HCT116 (cell line): ENCODE measurements around the gene MAGI3. TPM values are rescaled to one million over a fixed set of nuclear protein-coding genes. Genes with fewer than 3 reads are reported as not detected.
A peak's percentile ranks its signal among the peaks of the same experiment; 100 is the strongest.

Experiments used
- ATAC-seq: fragments of 200-7000 bp; cut with Tn5 transposase; 2 replicates; pipeline ENCODE4 v1.9.1; 2020; ENCODE audit warnings: mild to moderate bottlenecking, moderate library complexity
- BruUV-seq: library from RNA; stranded (reverse); fragments of 400-500 nt; replicated peaks from 2 replicates; lab custom pipeline; 2021; lab: Mats Ljungman, UMichigan
- CTCF ChIA-PET: fragments of 300-600 bp; sonication (Branson Sonifier 250); formaldehyde crosslinking; loops from one replicate; lab custom pipeline; 2021; ENCODE audit warnings: antibody characterized with exemption; lab: Charles Lee
- POLR2A ChIA-PET: fragments of 300-600, 350-600 bp; sonication (Branson Sonifier 250); formaldehyde crosslinking; loops from one replicate; lab custom pipeline; 2021; ENCODE audit warnings: antibody characterized with exemption; lab: Charles Lee
- RAD21 ChIA-PET, 2 experiments: fragments of 300-600 bp; sonication (Branson Sonifier 250); formaldehyde crosslinking; loops; one replicate each; lab custom pipeline; 2023; ENCODE audit warnings: low total read pairs in 2 of 2; ENCODE audit not compliant: uncharacterized antibody in 2 of 2, unreplicated experiment in 2 of 2, low non-redundant PET in 1 of 2; lab: Charles Lee
- DNase-seq: peaks from one replicate; pipeline ENCODE4 v3.0.0-alpha.2; 2010; ENCODE audit warnings: low read depth, low spot score
- H2AFZ ChIP-seq: fragments of 200-600 bp; shearing (Covaris generic), sonication (generic); 2 replicates; pipeline ENCODE4 v1.6.1; 2017; ENCODE audit warnings: low read depth, mixed run types, mixed read lengths, antibody characterized with exemption, low read length; ENCODE audit not compliant: poor library complexity, severe bottlenecking
- H3K27ac ChIP-seq: 2 replicates; pipeline ENCODE4 v1.5.1; 2012; ENCODE audit warnings: low read depth, low read length
- H3K27me3 ChIP-seq: fragments of 200-600 bp; sonication (generic); 2 replicates; pipeline ENCODE4 v1.6.1; 2016; ENCODE audit warnings: mixed run types, low read length, mixed read lengths; ENCODE audit not compliant: insufficient read depth
- H3K36me3 ChIP-seq, 2 experiments: fragments of 200-500 bp in 1 of 2; fragments of 200-600 bp in 1 of 2; sonication (Bioruptor generic) in 1 of 2; sonication (generic) in 1 of 2; 2 replicates each; pipeline versions ENCODE4 v1.5.1 to v1.6.1; 2014 to 2016; ENCODE audit warnings: low read length in 2 of 2, inconsistent platforms in 1 of 2, mixed read lengths in 1 of 2, mixed run types in 1 of 2; ENCODE audit not compliant: insufficient read depth in 2 of 2, control insufficient read depth in 1 of 2
- H3K4me1 ChIP-seq, 2 experiments: fragments of 200-600 bp in 1 of 2; sonication (generic) in 1 of 2; 2 replicates each; pipeline versions ENCODE4 v1.5.1 to v1.6.1; 2012 to 2017; ENCODE audit warnings: low read length in 2 of 2, inconsistent platforms in 1 of 2, mild to moderate bottlenecking in 1 of 2, mixed read lengths in 1 of 2, mixed run types in 1 of 2, moderate library complexity in 1 of 2; ENCODE audit not compliant: insufficient read depth in 2 of 2, control insufficient read depth in 1 of 2
- H3K4me2 ChIP-seq: fragments of 200-600 bp; sonication (generic); 2 replicates; pipeline ENCODE4 v1.6.1; 2017; ENCODE audit warnings: mixed run types, low read length, mixed read lengths
- H3K4me3 ChIP-seq, 2 experiments: fragments of 200-600 bp in 1 of 2; sonication (generic) in 1 of 2; replicated peaks in 1 of 2; 2 replicates each; pipeline ENCODE4 v1.5.1; 2011 to 2016; ENCODE audit warnings: low read length in 2 of 2, control low read depth in 1 of 2, low read depth in 1 of 2, mild to moderate bottlenecking in 1 of 2, mixed read lengths in 1 of 2, mixed run types in 1 of 2
- H3K79me2 ChIP-seq: fragments of 200-600 bp; sonication (generic); 2 replicates; pipeline ENCODE4 v1.6.1; 2017; ENCODE audit warnings: mild to moderate bottlenecking, mixed run types, low read length, moderate library complexity, mixed read lengths; ENCODE audit not compliant: insufficient read depth
- H3K9ac ChIP-seq: fragments of 200-600 bp; sonication (generic); 2 replicates; pipeline ENCODE4 v1.6.1; 2016; ENCODE audit warnings: low read length, mixed read lengths
- H3K9me2 ChIP-seq: fragments of 200-600 bp; sonication (generic), shearing (Covaris generic); 2 replicates; pipeline ENCODE4 v1.6.1; 2017; ENCODE audit warnings: mixed run types, mild to moderate bottlenecking, moderate library complexity; ENCODE audit not compliant: insufficient read depth
- H3K9me3 ChIP-seq, 2 experiments: fragments of 200-500 bp in 1 of 2; fragments of 200-600 bp in 1 of 2; sonication (Bioruptor generic) in 1 of 2; sonication (generic) in 1 of 2; 2 replicates each; pipeline ENCODE4 v1.6.1; 2014 to 2017; ENCODE audit warnings: low read length in 2 of 2, mixed read lengths in 2 of 2, inconsistent platforms in 1 of 2, low read depth in 1 of 2, mild to moderate bottlenecking in 1 of 2, mixed run types in 1 of 2, moderate library complexity in 1 of 2; ENCODE audit not compliant: control insufficient read depth in 1 of 2, insufficient read depth in 1 of 2
- H4K20me1 ChIP-seq: fragments of 200-600 bp; sonication (generic), shearing (Covaris generic); 2 replicates; pipeline ENCODE4 v1.6.1; 2017; ENCODE audit warnings: mixed run types, mild to moderate bottlenecking, moderate library complexity; ENCODE audit not compliant: insufficient read depth
- ATF3 ChIP-seq: IDR thresholded peaks from 2 replicates; pipeline ENCODE4 v1.6.1; 2012
- CEBPB ChIP-seq: IDR thresholded peaks from 2 replicates; pipeline ENCODE4 v1.6.1; 2012; ENCODE audit warnings: low read depth
- ELF1 ChIP-seq: IDR thresholded peaks from 2 replicates; pipeline ENCODE4 v1.6.1; 2012; ENCODE audit warnings: low read depth, borderline replicate concordance
- EZH2 ChIP-seq: fragments of 200-600 bp; sonication (generic); IDR thresholded peaks from 2 replicates; pipeline ENCODE4 v1.6.1; 2017; ENCODE audit warnings: antibody characterized with exemption, mixed run types
- JUND ChIP-seq: IDR thresholded peaks from 2 replicates; pipeline ENCODE4 v1.6.1; 2012
- POLR2A ChIP-seq: IDR thresholded peaks from 2 replicates; pipeline ENCODE4 v1.7.0; 2011; ENCODE audit warnings: borderline replicate concordance; ENCODE audit not compliant: insufficient read depth, insufficient read length; ENCODE audit errors: extremely low read depth
- POLR2AphosphoS5 ChIP-seq: IDR thresholded peaks from 2 replicates; pipeline ENCODE4 v1.6.1; 2011; ENCODE audit warnings: mild to moderate bottlenecking, low read depth, low read length, moderate library complexity
- RAD21 ChIP-seq: IDR thresholded peaks from 2 replicates; pipeline ENCODE4 v1.6.1; 2012; ENCODE audit warnings: low read depth, mild to moderate bottlenecking
- REST ChIP-seq: IDR thresholded peaks from 2 replicates; pipeline ENCODE4 v1.6.1; 2012; ENCODE audit warnings: low read depth
- SP1 ChIP-seq: IDR thresholded peaks from 2 replicates; pipeline ENCODE4 v1.6.1; 2012; ENCODE audit warnings: low read depth
- ZFX ChIP-seq: fragments of 450-650 bp; IDR thresholded peaks from 2 replicates; pipeline ENCODE4 v1.6.1; 2017
- ZNF274 ChIP-seq: fragments of 200-500 bp; sonication (Bioruptor generic); IDR thresholded peaks from 2 replicates; pipeline ENCODE4 v1.6.1; 2014; ENCODE audit warnings: mild to moderate bottlenecking, low read depth, low read length, inconsistent platforms
- intact Hi-C: fragments of 100-400 bp; cut with micrococcal nuclease; formaldehyde crosslinking; loops from 2 replicates; pipeline ENCODE4 v1.10.0; 2022
- total RNA-seq: library from RNA; stranded (reverse); gene quantifications from one replicate; pipeline ENCODE4 v1.2.1, GENCODE V29; 2021; ENCODE audit not compliant: unreplicated experiment
- TF ChIP-seq, protein P1 (sequence below): IDR thresholded peaks from 2 replicates; pipeline ENCODE4 v1.6.1; 2012
- TF ChIP-seq, protein P2 (sequence below), 3 experiments: fragments of 200-600 bp in 1 of 3; sonication (generic) in 1 of 3; IDR thresholded peaks in 2 of 3; conservative IDR thresholded peaks in 1 of 3; 2 replicates each; pipeline ENCODE4 v1.5.1; 2012 to 2017; ENCODE audit warnings: low read depth in 2 of 3, low read length in 2 of 3, antibody characterized with exemption in 1 of 3, borderline replicate concordance in 1 of 3, control low read depth in 1 of 3, mild to moderate bottlenecking in 1 of 3, mixed read lengths in 1 of 3, mixed run types in 1 of 3, moderate library complexity in 1 of 3; ENCODE audit not compliant: insufficient read depth in 1 of 3

MAGI3 gene
- total RNA-seq, 1 experiment from 2014 or later = 11.8 TPM

DNA sequence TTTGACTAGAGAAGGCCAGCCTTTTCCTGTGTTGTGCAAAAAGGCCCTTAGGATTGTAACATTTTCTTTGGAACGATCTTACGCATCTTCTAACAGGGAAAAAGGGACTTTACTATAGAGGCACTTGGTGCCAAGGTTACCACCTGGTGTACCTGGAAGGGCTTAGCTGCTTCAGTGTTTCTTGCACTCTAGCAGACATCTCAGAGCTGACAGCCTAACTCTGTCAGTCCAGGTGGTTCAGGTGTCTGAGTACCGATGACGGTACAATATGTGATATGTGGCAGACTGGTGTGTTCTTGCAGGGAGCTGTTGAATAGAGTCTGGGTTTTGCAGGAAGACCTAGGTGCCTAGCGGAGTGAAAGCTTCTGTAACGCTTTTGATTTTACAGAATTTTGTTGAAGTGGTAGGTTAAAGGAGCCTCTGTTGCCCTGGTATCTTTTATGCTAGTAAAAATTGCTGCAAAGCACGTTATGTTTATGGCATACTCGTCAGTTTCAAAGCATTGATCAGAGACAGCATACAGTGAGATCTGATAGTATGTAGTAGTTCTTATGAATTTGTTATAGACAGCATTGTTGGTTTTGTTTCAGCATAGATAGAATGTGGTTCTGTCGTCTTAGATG, 1.4 kb downstream of the MAGI3 start:
- RAD21 ChIA-PET = no interaction called here
- CTCF ChIA-PET = interaction anchor here (1.0 kb wide), 1 partner anchor 319 kb away, joined by 4 read pairs; the partner anchor contains the start of gene LRIG2
- no peak for ATAC-seq
- DNase-seq = no peak
- Histone ChIP-seq H3K4me3 (peak overlapping the region; percentile 76 to 78), H4K20me1 (peaks cover 1% of the 10 kb centered on the region; the same call in 1 of the 2 replicates), H3K9ac (peak overlapping the region; percentile 72), H3K9me2 (no peaks in the 10 kb centered on the region), H3K9me3 (no peaks in the 10 kb centered on the region), H3K27ac (no peak overlapping the region), H3K36me3 (no peaks in the 10 kb centered on the region), H3K79me2 (peaks cover 54% of the 10 kb centered on the region), H3K27me3 (no peaks in the 10 kb centered on the region), H2AFZ (no peak overlapping the region), H3K4me2 (peak overlapping the region; percentile 89), H3K4me1 (peaks cover 16 to 53% of the 10 kb centered on the region in 2 experiments)
- intact Hi-C loops = no loop called here
- TF ChIP-seq RAD21 (no peak), ATF3 (no peak), EZH2 (no peak), POLR2A (no peak), ZNF274 (no peak), CEBPB (no peak), ELF1 (no peak), JUND (no peak), SP1 (no peak), POLR2AphosphoS5 (no peak), ZFX (no peak), REST (no peak)
- TF ChIP-seq, protein P1, sequence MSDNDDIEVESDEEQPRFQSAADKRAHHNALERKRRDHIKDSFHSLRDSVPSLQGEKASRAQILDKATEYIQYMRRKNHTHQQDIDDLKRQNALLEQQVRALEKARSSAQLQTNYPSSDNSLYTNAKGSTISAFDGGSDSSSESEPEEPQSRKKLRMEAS = no peak
- TF ChIP-seq, protein P2, sequence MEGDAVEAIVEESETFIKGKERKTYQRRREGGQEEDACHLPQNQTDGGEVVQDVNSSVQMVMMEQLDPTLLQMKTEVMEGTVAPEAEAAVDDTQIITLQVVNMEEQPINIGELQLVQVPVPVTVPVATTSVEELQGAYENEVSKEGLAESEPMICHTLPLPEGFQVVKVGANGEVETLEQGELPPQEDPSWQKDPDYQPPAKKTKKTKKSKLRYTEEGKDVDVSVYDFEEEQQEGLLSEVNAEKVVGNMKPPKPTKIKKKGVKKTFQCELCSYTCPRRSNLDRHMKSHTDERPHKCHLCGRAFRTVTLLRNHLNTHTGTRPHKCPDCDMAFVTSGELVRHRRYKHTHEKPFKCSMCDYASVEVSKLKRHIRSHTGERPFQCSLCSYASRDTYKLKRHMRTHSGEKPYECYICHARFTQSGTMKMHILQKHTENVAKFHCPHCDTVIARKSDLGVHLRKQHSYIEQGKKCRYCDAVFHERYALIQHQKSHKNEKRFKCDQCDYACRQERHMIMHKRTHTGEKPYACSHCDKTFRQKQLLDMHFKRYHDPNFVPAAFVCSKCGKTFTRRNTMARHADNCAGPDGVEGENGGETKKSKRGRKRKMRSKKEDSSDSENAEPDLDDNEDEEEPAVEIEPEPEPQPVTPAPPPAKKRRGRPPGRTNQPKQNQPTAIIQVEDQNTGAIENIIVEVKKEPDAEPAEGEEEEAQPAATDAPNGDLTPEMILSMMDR (IDR thresholded peaks at IDR 0.05 in 2 of 3, conservative IDR thresholded peaks at IDR 0.05 in 1 of 3; ENCODE audit: borderline replicate concordance in 1 of 3, insufficient read depth in 1 of 3, low read depth in 2 of 3, low read length in 2 of 3) = no peak
- TSS peak; percentile 31 for BruUV-seq
- POLR2A ChIA-PET = no interaction called here
